GM18520 (cell line): Measurements from ENCODE around the gene KCNJ14.

Experiments used
- ATAC-seq: cut with Tn5 transposase; IDR thresholded peaks from one replicate; pipeline ENCODE4 v1.9.1; 2021; ENCODE audit not compliant: unreplicated experiment

Gene KCNJ14

DNA sequence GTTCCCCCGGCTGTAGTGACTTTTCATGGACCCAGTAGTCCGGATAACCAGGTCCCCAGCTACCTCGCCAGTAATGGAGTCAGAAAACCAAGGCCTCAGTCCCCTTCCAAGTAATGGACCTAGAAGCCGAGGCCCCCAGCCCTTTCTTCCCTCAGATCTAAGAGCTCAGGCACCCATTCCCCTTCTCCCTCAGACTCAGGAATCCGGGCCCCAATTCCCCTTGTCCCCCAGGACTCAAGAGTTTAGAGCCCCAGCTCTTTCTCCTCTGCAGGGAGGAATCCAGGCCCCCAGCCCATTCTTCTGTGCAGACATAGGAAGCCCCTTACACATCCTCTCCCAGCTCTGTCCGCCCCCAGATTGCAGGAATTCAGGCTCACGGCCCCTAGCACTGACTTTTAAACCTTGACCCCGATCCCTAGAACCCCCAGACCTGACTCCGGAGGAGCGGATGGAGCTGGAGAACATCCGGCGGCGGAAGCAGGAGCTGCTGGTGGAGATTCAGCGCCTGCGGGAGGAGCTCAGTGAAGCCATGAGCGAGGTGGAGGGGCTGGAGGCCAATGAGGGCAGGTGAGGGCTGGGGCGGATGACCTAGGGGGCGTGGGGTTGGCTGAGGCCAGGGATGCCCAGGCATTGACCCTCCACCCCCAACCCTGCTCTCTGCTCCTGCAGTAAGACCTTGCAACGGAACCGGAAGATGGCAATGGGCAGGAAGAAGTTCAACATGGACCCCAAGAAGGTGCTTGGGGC is 14.7 kb downstream of the KCNJ14 start:
- ATAC-seq: no peak

DNA sequence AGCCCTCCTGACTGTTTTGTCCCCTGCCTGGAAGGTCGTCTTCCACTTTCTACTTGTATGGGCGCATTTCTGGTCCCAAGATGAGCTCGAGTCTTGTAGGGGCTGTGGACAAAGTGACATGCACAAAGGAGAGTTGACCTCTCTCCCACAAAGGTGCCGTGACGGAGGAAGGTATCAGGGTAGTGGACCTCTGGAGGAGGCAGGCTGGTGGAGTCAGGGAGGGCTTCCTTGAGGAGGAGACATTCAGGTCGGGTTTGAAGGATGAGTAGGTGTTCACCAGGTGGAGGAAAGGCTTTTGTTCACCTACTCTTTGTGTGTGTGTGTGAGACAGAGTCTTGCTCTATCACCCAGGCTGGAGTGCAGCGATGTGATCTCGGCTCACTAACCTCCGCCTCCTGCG is 15.5 kb downstream of the KCNJ14 start:
- no peak for ATAC-seq

DNA sequence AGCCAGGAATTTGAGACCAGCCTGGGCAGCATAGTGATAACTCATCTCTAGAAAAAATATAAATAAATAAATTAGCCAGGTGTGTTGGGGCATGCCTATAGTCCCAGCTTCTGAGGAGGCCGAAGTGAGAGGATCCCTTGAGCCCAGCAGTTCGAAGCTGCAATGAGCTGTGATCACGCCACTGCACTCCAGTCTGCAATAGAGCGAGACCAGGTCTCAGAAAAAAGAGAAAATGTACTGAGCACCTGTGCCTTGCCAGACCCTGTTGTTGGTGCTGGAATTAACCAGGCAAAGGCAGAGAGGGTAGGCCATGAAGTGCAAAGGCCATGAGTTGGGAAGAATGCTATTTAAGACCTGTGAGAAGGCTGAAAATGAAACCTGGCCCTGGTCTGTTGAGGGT is 16.5 kb downstream of the KCNJ14 start:
- no peak for ATAC-seq

DNA sequence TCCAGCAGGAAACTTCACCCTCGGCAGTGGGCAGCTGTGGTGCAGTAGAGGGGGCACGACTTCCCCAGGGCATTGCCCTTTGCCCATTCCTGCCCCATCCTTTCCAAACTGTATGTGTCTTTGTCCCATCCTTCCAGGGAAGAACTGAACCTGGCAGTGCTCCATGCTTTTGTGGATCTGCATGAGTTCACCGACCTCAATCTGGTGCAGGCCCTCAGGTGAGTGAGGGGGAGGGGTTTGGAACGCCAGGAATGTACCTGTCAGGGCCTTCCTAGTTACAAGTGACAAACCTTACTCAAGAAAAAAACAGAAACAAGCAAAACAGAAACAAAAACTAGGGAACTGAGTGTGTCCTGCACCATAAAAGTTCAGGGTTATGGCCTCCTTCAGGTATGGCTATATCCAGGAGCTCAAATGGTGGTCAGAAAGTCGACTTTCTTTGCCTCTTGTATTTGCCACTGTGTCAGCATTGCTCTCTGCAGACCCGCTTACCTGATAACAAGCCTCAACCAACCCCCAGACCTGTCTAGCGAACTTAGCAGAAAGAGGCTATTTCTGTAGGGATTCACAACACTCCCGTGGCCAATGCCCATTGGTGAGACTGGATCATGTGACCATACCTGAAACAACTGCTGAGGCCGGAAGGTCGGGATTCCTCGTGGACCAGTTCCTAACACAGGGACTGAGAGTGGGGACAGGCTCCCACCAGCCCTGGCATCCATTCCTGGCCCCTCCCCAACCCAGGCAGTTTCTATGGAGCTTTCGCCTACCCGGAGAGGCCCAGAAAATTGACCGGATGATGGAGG is 18.0 kb downstream of the KCNJ14 start:
- ATAC-seq: no peak

DNA sequence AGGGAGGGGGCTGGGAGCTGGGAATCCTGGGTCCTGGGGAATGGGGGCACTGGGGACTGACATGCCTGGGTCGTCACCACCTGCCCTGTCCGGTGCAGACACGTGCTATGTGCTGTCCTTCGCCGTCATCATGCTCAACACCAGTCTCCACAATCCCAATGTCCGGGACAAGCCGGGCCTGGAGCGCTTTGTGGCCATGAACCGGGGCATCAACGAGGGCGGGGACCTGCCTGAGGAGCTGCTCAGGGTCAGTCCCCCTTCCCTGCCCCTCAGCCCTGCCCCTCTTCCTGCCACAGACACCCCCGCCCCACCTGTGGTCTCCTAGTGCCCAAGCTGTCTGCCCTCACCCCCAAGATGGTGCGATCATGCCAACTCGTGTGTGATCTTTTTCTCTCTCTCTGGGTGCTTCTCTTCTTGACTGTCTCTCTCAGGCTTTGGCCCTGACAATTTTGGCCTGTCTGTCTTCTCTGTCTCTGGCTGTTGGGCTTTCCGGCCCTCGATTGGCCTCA is 18.8 kb downstream of the KCNJ14 start:
- ATAC-seq: no peak

DNA sequence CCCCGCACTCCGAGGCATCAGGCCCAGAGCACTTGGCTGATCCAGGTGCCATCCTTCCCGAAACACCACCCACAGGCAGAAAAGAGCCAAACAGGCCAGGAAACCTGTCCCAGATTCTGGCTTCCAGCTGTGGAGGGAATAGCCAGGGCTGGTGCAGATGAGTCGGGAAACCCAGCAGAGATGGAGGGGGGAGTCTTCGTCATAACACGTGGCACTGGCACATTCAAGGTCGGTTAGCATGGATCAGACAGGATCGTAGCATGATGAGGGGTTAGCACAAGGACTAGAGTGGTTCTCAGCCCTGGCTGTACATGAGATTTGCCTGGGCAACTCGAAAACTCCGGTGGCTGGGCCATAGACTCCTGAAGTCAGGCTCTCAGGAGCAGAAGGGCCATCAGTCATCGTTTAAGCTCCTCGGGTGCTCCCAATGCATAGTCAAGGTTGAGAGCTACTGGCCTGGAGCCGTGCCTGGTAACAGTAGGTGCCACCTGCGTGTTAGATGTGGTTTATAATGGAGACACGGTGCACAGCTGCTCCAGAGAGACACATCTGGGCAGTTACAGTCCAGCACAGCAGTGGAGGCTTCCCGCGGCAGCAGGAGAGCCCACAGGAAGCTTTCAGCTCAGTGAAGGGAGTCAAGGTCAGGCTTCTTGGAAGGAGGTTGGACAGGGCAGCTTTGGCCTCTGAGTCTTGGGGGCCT is 20.1 kb downstream of the KCNJ14 start:
- no peak for ATAC-seq

DNA sequence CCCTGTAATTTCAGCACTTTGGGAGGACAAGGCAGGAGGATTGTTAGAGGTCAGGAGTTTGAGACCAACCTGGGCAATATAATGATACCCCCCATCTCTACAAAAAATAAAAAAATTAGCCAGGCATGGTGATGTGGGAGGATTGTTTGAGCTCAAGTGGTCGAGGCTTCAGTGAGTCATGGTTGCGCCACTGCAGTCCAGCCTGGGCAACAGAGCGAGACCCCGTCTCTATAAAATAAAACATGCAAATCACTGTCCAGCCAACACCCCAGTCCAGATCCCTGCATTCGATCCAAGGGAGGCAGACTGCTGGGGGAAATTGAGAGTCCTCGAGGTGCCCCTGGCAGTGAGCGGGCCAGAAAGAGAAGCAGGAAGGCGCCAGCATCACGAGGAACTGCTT is 20.8 kb downstream of the KCNJ14 start:
- ATAC-seq: no peak

DNA sequence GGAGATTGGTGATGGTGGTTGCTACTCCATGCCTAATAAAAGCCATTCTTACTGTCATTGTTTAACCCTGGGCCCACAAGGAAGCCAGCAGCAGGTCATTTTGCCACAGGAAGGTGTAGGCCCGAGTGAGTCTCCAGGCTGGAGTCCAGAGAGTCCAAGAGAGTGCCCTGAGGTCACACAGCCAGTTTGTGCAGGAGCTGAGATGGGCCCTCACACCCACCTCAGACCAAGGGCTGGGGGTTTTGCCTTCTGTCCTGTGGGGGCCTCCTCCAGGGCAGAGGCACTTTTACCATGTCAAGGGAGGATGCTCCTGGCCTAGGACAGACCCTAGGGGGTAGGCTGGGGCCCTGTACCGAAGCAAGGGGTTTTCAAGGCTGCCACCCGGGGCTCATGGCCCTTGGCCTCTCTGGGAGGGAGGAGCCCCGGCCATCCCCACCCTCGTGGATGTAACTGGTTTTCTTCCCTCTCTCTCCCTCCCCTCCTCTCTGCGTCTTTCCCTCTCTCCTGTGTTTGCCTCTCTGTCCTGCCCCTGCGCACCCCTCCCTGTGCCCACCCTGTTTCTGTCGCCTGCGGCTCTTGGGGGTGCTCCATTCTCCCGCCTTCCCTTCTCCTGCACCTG is 21.8 kb downstream of the KCNJ14 start:
- no peak for ATAC-seq

DNA sequence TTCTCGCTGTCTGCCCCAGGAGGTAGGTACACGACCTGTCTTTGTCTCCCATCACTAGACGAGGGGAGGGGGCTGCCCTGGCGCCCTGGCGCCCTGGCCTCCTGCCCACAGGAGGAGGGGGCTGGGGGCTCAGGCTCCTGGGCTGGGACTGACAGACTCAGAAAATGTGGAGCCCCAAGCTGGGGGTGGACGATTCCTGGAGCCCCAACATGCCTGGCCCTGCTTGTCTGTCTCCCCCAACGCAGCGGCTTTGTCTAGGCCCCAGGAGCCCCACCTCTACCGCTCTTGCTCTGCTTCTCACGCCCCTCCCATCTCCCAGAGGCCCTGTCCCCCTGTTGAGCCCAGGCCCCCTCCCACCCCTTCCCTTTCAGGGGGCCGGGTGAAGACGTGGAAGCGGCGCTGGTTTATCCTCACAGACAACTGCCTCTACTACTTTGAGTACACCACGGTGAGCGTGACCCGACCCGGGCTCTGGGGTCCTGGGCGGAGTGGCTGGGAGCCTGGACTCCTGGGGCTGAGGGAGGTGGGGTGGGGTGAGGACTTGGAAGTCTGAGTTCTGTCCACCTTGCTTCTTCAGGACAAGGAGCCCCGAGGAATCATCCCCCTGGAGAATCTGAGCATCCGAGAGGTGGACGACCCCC is 22.4 kb downstream of the KCNJ14 start:
- no peak for ATAC-seq

DNA sequence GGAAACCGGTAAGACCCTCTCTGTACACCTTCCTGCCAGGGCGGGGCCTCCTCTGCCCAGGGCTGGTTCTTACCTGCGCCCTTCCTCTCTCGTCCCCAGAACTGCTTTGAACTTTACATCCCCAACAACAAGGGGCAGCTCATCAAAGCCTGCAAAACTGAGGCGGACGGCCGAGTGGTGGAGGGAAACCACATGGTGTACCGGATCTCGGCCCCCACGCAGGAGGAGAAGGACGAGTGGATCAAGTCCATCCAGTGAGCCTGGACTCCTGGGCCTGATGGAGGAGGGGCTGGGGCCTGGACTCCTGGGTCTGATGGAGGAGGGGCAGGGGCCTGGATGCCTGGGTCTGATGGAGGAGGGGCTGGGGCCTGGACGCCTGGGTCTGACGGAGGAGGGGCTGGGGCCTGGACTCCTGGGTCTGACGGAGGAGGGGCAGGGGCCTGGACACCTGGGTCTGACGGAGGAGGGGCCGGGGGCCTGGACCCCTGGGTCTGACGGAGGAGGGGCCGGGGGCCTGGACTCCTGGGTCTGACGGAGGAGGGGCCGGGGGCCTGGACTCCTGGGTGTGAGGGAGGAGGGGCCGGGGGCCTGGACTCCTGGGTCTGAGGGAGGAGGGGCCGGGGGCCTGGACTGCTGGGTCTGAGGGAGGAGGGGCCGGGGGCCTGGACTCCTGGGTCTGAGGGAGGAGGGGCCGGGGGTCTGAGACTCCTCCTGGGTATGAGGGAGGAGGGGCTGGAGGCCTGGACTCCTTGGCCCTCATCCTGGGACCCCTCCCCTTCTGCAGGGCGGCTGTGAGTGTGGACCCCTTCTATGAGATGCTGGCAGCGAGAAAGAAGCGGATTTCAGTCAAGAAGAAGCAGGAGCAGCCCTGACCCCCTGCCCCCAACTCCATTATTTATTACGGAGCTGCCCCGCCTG is 23.2 kb downstream of the KCNJ14 start:
- no peak for ATAC-seq

DNA sequence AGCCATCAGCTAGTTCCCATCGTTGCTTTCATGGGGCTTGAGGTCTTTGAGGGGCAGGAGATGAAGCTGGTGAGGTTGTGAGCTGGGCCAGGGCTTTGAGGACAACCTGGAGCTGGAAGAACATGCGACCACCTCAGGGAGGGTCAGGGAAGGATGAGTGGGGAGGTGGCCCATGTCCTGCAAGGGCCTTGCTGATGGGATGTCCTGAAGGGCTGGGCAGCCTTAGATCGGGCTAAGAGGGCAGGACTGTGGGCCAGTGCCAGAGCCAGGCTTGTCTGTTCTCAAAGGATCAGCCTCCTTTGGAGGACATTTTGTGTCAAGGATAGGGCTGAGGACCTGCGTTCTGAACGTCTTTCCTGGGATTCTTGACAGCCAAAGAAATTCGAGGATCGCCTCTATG is 24.3 kb downstream of the KCNJ14 start:
- no peak for ATAC-seq

DNA sequence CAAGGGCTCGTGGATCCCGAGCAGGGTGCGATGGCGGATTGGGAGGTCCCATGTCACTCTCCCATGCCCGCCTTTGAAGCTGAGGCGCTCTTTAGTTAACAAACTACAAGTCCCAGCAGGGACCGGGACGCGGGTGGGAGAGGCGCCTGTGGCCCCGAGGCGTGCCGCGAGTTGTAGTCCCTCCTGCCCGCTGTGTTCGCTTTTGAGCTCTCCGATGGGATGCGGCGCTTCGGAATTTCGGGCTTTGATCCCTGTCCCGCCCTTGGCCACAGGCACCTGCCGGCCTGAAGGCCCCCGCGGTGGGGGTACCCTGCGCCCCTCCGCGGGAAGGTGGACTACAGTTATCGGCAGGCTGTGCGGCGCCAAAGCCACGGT is 24.8 kb downstream of the KCNJ14 start:
- ATAC-seq: no peak

DNA sequence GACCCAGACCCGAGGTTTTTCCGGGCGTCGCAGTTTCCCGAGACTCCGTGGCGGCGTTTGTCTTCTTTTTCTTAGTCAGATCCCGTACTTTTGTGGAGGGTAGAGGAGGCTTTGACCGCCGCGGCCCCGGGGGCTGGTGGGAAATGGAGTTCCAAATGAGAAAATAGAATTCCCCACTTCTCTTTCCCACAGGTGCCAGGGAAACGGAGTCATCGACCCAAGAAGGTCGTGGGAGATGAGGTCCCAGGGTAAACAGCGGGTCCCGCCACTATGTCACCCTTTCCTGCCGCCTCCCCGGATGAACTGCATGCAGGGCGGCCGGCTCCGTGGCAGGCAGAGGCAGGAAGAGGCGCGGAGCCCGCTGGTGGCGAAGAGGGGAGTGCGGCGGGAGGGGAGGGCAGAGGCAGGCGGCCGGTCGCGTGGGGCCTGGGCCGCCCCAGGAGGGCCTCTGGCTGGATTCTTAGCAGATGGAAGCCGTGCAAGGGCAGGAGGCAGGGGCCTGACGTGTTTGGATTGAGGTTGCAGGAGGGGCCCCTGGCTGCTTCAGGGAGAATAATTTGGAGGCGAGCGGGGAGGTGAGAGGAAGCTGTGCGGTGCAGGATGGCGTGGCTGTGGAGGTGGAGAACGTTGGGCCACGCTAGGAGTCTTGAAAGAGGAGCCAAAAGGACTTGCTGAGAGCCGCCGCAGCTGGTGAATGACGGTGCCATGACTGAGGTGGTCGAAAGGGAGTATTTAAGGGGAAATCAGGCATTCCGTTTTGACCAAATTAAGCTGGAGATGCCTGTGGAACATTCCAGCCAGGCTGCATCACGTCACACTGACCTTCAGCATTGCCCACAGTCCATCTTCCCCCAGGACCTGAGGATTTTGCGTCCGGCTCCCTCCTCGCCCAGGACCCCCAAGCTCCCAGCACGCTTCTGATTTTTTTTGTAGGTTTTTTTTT is 25.5 kb downstream of the KCNJ14 start:
- ATAC-seq: no peak

DNA sequence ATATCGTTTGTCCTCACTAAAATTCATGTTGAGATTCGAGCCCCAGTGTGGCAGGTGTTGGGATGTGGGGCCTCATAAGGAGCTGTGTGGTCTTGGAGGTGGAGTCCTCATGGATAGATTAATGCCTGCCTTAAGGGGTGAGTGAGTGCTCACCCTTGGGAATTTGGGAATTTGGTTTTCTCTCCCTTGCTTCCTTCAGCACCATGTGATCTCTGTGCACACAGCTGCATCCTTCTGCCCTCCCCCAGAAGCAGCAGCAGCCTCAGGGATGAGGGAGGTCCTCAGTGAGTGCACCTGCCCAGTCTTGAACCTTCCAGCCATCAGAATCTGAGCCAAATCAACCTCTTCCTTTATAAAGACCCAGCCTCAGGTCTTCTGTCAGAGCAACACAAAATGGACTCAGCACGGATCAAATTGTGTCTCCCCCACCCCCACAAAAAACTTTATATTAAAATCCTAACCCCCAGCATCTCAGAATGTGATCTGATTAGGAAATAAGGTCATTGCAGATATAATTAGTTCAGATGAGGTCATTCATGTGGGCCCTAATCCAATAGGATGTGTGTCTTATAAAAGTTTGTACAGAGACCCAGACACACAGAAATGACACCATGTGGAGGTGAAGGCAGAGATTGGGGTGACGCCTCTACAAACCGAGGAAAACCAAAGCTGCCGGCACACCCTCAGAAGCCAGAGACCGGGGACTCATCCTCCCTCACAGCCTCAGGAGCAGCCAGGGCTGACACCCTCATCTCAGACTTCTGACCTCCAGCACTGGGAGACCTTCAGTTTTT is 26.7 kb downstream of the KCNJ14 start:
- ATAC-seq: no peak

DNA sequence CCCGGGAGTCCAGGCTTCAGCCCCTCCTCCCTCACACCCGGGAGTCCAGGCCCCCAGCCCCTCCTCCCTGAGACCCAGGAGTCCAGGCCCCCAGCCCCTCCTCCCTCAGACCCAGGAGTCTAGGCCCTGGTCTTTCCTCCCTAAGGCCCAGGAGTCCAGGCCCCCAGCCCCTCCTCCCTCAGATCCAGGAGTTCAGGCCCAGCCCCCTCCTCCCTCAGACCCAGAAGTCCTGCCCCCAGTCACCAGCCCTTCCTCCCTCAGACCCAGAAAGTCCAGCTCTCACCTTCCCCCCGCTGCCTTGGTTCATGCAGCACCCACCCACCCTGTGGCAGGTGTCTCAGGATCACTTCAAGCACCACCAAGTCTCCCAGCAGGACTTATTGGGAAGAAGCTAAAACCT is 27.9 kb downstream of the KCNJ14 start:
- no peak for ATAC-seq

DNA sequence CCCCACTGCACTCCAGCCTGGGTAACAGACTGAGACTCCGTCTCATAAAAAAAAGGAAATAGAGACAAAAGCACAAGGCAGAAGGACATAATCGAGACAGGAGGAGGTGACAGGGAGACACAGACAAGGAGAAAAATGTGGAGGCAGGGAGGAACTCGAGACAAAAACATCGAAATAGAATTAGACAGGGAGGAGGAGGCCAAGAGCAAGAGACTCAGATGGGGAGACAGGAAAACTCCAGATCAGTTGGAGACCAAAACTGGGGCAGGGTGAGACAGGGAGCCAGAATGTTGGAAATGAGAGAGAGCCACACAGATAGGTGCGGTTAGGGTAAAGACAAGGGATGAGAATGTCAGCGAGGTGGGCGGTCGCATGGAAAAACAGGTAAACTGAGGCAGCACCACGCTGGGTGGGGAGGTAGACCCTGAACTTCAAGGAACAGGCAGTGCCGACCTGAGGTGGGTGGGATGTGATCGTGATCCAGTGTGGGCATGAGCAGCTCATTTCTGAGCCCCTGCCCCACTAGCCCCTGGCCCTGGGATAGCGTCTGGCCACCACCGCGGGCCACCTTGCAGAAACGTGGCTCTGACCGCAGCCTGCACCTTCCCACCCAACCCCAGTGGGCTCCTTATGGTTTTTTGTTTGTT is 29.0 kb downstream of the KCNJ14 start:
- ATAC-seq: no peak

DNA sequence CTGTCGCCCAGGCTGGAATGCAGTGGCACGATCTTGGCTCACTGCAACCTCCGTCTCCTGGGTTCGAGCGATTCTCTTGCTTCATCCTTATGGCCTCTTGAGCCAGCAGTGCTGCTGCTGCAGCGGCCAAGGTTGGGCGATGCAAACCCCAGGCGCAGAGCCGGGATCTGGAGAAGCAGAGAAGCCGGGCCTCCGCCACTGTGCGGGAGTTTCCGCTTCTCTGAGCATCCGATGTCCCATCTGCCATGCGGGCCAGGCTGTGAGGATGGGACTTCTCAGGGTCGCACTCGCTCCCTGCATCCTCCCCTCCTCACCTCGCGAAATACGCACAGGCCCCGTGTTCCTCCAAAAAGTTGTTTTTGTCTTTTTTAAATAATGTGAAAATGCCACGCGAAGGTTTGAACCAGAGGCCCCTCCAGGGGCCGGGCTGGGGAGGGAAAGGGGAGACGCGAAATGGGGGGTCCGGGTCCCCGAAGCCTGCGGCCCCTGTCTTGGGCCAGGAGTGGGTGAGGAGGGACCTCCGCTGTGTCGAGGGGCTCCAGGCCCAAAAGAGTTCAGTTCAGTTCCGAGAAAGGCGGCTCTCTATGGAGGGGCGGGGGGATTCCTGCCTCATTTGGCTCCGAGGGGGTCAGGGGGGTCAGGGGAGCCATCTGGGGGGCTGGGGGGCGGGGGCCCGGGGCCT is 29.7 kb downstream of the KCNJ14 start:
- ATAC-seq: no peak
